Vagina (tissue), 2 donors: ENCODE results near the gene BAMBI. TPM values are rescaled to one million over a fixed set of nuclear protein-coding genes. Genes with fewer than 3 reads are reported as not detected.

Source experiments
- DNase-seq, 2 donors: peaks; one replicate each; pipeline ENCODE4 v3.0.0-alpha.2; 2017; ENCODE audit errors: extremely low spot score in 2 of 2
- H3K27ac ChIP-seq: fragments of 200-600 bp; sonication (generic); one replicate; pipeline ENCODE4 v1.5.1; 2019
- H3K27me3 ChIP-seq: fragments of 200-600 bp; sonication (generic); one replicate; pipeline ENCODE4 v1.5.1; 2019
- H3K36me3 ChIP-seq, 2 donors: fragments of 200-600 bp; sonication (generic); one replicate each; pipeline ENCODE4 v1.5.1; 2017 to 2019
- H3K4me1 ChIP-seq: fragments of 200-600 bp; sonication (generic); one replicate; pipeline ENCODE4 v1.5.1; 2019
- H3K4me3 ChIP-seq, 2 donors: fragments of 200-600 bp; sonication (generic); 1 replicate in 1 of 2; 2 replicates in 1 of 2; pipeline ENCODE4 v1.5.1; 2016 to 2019
- H3K9me3 ChIP-seq: fragments of 200-600 bp; sonication (generic); one replicate; pipeline ENCODE4 v1.5.1; 2019
- CTCF ChIP-seq, 3 experiments: fragments of 450-650 bp in 2 of 3; fragments of 200-600 bp in 1 of 3; sonication (generic) in 1 of 3; IDR thresholded peaks; one replicate each; pipeline ENCODE4 v1.5.1; 2017 to 2019; ENCODE audit warnings: antibody characterized with exemption in 3 of 3, mild to moderate bottlenecking in 2 of 3, moderate library complexity in 2 of 3
- POLR2A ChIP-seq, 2 donors: fragments of 450-650 bp; IDR thresholded peaks; one replicate each; pipeline ENCODE4 v1.6.1; 2017; ENCODE audit warnings: antibody characterized with exemption in 2 of 2, mild to moderate bottlenecking in 2 of 2, moderate library complexity in 2 of 2
- POLR2AphosphoS5 ChIP-seq, 2 donors: sonication (generic); formaldehyde crosslinking; IDR thresholded peaks; one replicate each; pipeline ENCODE4 v1.9.0; 2017; ENCODE audit warnings: antibody characterized with exemption in 2 of 2, mild to moderate bottlenecking in 2 of 2, low read depth in 1 of 2; ENCODE audit not compliant: insufficient read depth in 1 of 2
- intact Hi-C: fragments of 100-400 bp; cut with DNase I; formaldehyde crosslinking; loops from one replicate; pipeline ENCODE4 v1.15.1; 2023
- total RNA-seq: library from RNA; depleted of rRNA; stranded (reverse); fragments of >200 nt; gene quantifications from one replicate; pipeline ENCODE4 v1.2.3, GENCODE V29; 2016

The BAMBI gene
- total RNA-seq, result 10.8 TPM

GRCh38 chr10:28676968-28677887 is at the start of gene BAMBI:
Gene BAMBI, plus strand, starts transcription at chr10:28677521. Its CDS starts 377 bp downstream, at chr10:28677898.
- no peaks in the 10 kb centered on the region for H3K27me3 ChIP-seq
- peak in 1 of 2 donors; percentile 90 for DNase-seq
- TF ChIP-seq POLR2A (IDR thresholded peaks at IDR 0.05) (peak in 1 of 2 donors; percentile 95), CTCF (IDR thresholded peaks at IDR 0.05) (peak in 1 of 3 experiments; percentile 59), POLR2AphosphoS5 (IDR thresholded peaks at IDR 0.05; ENCODE audit: insufficient read depth in 1 of 2, low read depth in 1 of 2) (peak in 1 of 2 donors; percentile 85)
- H3K36me3 ChIP-seq, result no peaks in the 10 kb centered on the region
- no peaks in the 10 kb centered on the region for H3K9me3 ChIP-seq
- intact Hi-C loops, result loop anchor here (5.0 to 10.0 kb wide), 2 partner anchors 130 to 308 kb away; no protein-coding TSS in a partner anchor
- peak within 1 kb of the TSS; percentile 53 to 67 for H3K4me3 ChIP-seq
- H3K27ac ChIP-seq, result peak within 1 kb of the TSS; percentile 75
- peaks cover 25% of the 10 kb centered on the region for H3K4me1 ChIP-seq

- peak; percentile 55 to 74 (median 65) for TF ChIP-seq CTCF (IDR thresholded peaks at IDR 0.05)
- no peak for TF ChIP-seq POLR2AphosphoS5 (IDR thresholded peaks at IDR 0.05; ENCODE audit: insufficient read depth in 1 of 2, low read depth in 1 of 2)
- H3K27ac ChIP-seq, result no peak overlapping the region
- H3K27me3 ChIP-seq, result no peaks in the 10 kb centered on the region
- H3K4me1 ChIP-seq, result no peaks in the 10 kb centered on the region
- no peaks in the 10 kb centered on the region for H3K36me3 ChIP-seq
- H3K4me3 ChIP-seq, result no peak overlapping the region
- intact Hi-C loops, result no loop called here
- no peak for DNase-seq
- no peaks in the 10 kb centered on the region for H3K9me3 ChIP-seq
Measured at GRCh38 chr10:28628184-28628893, 49.0 kb upstream of the BAMBI start.

- TF ChIP-seq POLR2AphosphoS5 (IDR thresholded peaks at IDR 0.05; ENCODE audit: insufficient read depth in 1 of 2, low read depth in 1 of 2), result no peak
- no peak for TF ChIP-seq POLR2A (IDR thresholded peaks at IDR 0.05)
- TF ChIP-seq CTCF (IDR thresholded peaks at IDR 0.05), result no peak
- no peak overlapping the region for H3K27ac ChIP-seq
- DNase-seq, result no peak
- no peaks in the 10 kb centered on the region for H3K36me3 ChIP-seq
- no peak overlapping the region for H3K4me3 ChIP-seq
- no peaks in the 10 kb centered on the region for H3K9me3 ChIP-seq
- H3K27me3 ChIP-seq, result no peaks in the 10 kb centered on the region
- intact Hi-C loops, result no loop called here
- H3K4me1 ChIP-seq, result no peaks in the 10 kb centered on the region
Measured at GRCh38 chr10:28631896-28632583, 45.3 kb upstream of the BAMBI start.

GRCh38 chr10:28632584-28632945 is 44.8 kb upstream of the BAMBI start:
- Histone ChIP-seq H3K27ac (no peak overlapping the region), H3K4me3 (no peak overlapping the region), H3K36me3 (no peaks in the 10 kb centered on the region), H3K9me3 (no peaks in the 10 kb centered on the region), H3K4me1 (no peaks in the 10 kb centered on the region), H3K27me3 (no peaks in the 10 kb centered on the region)
- no peak for DNase-seq
- intact Hi-C loops, result no loop called here
- TF ChIP-seq POLR2AphosphoS5 (IDR thresholded peaks at IDR 0.05; ENCODE audit: insufficient read depth in 1 of 2, low read depth in 1 of 2) (no peak), POLR2A (IDR thresholded peaks at IDR 0.05) (no peak), CTCF (IDR thresholded peaks at IDR 0.05) (no peak)
